ENCODE data around the gene PRDX2.

DNA sequence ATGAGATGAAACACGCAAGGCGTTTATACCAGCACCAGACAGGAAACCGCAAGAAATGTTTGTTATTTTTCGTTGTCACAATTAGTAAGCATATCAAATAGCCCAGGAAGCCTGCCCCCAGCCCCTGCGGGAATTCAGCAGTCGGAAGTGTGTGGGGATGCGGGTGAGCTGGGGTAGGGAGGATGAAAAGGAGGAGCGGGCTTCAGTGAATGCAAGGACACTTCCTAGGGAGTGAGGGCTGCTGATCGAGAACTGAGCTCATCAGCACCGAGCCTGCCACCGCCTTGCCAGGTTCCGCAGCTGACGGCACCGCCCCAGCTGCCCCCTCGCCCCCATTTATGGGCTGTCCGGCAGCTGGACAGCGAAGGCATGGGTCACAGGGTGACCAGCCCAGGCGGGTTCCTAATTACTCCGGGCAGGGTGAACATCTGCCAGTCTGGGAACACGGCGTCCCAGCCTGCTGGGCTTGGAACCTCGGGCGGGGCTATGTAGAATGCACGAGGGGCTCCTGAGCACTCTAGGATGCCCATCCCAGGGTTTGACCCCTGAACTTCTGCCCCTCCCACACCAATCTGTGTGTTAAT, 51.6 kb downstream of the PRDX2 start:
- TF ChIP-seq, protein P1, sequence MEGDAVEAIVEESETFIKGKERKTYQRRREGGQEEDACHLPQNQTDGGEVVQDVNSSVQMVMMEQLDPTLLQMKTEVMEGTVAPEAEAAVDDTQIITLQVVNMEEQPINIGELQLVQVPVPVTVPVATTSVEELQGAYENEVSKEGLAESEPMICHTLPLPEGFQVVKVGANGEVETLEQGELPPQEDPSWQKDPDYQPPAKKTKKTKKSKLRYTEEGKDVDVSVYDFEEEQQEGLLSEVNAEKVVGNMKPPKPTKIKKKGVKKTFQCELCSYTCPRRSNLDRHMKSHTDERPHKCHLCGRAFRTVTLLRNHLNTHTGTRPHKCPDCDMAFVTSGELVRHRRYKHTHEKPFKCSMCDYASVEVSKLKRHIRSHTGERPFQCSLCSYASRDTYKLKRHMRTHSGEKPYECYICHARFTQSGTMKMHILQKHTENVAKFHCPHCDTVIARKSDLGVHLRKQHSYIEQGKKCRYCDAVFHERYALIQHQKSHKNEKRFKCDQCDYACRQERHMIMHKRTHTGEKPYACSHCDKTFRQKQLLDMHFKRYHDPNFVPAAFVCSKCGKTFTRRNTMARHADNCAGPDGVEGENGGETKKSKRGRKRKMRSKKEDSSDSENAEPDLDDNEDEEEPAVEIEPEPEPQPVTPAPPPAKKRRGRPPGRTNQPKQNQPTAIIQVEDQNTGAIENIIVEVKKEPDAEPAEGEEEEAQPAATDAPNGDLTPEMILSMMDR (IDR thresholded peaks at IDR 0.05; ENCODE audit: insufficient read depth, low read depth, low read length): no peak
- TF ChIP-seq EZH2 (IDR thresholded peaks at IDR 0.05; ENCODE audit: insufficient read depth, low read length): no peak

Data from astrocyte (in vitro differentiated cells and primary cell).